Endometrium (tissue), 2 donors: ENCODE measurements around the gene GPR87.

ENCODE experiments used
- FAIRE-seq: peaks from 2 replicates; lab custom pipeline; 2012; peaks lifted over from hg19 to GRCh38; lab: Jason Lieb, UNC
- donor health status: control.
- donor health status: control.

GPR87 gene

GRCh38 chr3:151315846-151316245 is 774 bp downstream of the GPR87 start:
- FAIRE-seq, result no peak

DNA sequence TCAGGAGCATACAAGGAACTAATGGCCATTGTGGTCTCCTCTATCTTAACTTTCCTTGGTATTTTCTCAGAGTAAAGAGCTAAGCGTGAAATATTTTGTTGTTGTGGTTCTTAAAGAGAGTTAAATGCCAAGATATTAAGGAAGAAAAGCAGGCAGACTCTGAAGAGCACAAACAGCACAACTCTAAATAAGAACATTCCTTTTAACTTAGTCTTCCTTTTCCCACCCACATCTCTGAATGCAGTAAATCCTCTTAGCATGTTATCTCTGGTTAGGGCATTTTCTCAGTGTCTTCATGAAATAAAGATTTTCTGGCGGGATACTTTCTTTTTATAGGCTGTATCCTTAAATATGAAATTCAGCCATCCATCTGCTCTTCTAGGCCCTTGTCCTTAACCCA is 1.5 kb downstream of the GPR87 start:
- no peak for FAIRE-seq

- no peak for FAIRE-seq
Observed at GRCh38 chr3:151314593-151314992, 2.0 kb downstream of the GPR87 start.

DNA sequence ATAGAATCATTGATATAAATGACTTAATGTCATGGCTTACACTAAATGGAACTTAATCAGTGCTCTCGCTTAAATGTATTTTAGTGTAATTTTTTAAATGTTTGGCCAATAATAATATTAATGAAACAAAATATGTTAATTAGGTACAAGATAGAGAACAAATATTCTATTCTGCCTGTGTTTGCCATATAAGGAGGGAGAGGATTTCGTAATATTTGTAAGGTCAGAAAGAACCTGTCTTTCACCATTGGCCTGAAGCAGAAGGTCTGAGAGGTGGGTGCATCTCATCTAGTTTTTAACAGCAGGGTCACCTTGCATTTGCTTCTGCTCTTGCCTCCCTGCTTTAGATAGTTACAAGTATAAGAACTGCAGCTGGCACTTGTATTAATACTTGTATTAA is 2.5 kb downstream of the GPR87 start:
- no peak for FAIRE-seq

DNA sequence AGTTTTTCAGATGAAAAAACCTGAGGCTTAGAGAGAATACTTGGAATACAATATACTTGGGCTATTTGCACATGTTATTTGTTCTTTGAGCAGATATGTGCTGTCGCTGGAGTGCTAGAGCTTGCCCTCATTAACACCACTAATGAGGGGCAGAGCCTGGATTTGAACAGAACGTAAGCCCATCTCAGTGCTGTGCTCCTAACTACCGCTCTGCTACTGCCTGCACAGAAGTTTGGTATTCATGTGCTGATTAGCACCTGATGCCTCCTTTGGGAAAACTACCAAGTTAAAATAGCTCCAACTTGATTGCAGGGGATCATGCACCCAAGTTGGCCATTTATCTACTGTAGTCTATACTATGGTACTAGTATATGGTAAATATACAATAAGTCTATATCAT is 3.6 kb downstream of the GPR87 start:
- FAIRE-seq, result no peak

DNA sequence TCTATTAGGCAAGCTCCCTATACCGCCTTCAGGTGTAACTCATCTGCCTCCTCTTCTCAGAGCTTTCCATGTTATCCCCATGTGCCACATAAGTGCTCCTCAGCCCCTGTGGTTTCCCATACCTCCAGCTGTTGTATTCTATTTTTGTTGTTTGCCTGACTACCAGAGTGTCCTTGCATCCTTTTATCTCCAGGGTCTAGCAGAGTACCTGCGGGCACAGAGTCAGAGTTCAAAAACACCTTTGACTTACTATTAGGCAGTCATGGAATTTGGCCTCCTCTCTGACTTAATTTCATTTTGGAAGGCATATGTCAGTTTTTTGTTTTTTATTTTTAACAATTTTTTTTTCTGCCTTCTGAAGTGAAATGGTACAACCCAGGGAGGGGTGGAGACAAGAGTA is 7.1 kb downstream of the GPR87 start:
- no peak for FAIRE-seq

GRCh38 chr3:151307583-151308488 is 8.8 kb downstream of the GPR87 start:
- no peak for FAIRE-seq

GRCh38 chr3:151307131-151307530 is 9.5 kb downstream of the GPR87 start:
- FAIRE-seq, result no peak

GRCh38 chr3:151306168-151306810 is 10.3 kb downstream of the GPR87 start:
- no peak for FAIRE-seq

DNA sequence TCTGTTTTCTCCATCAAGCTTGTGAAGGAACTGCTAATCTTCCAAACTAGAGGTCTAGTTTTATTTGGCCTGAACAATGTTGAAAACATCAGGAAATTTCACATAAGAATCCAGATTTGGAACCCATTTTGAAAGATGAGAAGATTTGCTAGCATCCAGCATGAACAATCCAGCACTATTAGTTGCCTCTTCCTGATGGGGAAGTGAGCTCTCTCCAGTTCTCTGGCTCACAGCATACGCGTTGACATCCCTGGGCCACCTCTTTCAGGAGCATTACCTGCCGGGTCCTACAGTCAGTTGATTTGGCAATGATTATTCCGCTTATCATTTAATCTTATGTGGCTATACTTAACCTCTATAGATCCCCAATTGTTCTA is 10.9 kb downstream of the GPR87 start:
- no peak for FAIRE-seq

DNA sequence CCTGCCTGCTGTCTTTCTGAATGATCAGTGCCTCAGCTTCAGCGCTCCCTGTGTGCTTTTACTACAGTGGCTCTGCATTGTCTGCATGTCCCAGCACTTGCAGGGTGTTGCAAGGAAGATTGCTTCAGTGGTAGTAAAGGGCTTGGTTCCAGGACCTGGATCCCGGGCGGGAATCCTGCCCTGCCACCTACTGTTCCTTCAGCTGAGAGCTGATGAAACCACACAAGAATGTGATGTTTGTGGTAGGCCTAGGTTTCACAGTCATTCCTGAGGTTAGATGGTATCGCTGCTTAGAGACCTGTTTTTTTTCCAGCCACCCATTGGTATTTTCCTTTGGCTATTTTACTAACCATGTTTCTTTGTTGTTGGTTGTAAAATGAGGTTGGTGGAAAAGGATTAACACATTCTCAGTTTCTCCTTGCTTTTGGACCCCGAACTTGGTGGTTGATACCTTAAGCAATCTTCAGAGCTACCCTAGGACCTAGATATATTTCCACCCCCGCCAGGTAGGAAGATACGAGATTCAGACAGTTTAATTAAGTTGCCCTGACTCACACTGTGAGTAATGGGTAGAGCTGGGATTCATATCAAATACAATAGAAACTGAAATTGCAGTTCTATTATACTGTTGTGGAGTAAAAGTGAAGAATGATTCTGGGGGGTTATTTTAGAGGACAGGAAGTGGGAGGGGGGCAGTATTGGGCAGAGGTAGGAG is 11.4 kb downstream of the GPR87 start:
- FAIRE-seq, result no peak

DNA sequence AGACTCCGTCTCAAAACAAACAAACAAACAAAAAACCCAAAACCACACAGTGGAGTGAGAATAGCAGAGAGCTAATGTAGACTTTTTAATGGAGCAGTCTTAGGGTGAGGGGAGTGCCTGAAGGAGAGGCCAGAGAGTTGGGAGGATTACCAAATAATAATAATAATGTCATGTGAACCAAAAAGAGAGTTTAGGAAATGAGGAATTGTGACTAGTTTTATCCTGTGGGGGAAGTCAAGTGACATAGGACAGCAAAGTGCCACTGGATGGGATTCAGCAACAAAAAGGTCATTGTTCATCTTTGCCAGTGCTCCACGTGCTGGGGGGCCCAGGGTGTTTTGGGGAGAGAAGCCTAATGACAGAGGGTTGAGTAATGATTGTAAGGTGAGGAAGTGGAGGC is 12.9 kb downstream of the GPR87 start:
- FAIRE-seq, result no peak

DNA sequence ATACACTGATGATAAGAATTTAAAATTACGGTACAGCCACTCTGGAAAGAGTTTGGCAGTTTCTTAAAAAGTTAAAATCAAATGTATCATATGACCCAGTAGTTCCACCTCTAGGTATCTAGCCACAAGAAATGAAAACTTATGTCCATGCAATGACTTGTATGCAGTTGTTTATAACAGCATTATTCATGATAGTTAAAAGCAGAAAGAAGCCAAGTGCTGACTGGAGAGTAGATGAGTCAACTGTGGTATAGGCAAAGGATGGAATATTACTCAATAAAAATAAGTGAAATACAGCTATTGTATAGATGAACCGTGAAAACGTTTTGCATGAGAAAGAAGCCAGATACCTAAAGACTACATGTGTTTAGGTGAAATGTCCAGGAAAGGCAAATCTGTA is 14.8 kb downstream of the GPR87 start:
- no peak for FAIRE-seq

- FAIRE-seq, result no peak
Observed at GRCh38 chr3:151300539-151300938, 16.1 kb downstream of the GPR87 start.

DNA sequence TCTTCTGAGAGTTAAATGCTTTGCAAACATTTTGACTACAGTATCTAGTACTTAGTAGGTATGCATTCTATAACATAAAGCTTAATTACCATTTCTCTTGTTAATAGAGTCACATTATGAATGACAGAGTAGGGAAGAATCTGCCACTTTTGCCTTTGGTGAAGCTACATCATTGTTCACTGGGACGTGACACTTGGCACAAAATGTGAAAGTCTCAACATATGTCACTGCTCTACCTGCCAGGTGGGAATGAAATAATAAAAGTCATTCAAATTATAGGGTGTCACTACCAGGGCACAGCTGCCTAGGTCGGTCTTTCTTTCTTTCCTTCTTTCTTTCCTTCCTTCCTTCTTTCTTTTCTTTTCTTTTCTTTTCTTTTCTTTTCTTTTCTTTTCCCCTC is 17.6 kb downstream of the GPR87 start:
- FAIRE-seq, result no peak

- no peak for FAIRE-seq
Observed at GRCh38 chr3:151297429-151297828, 19.2 kb downstream of the GPR87 start.

GRCh38 chr3:151296226-151296625 is 20.4 kb downstream of the GPR87 start:
- no peak for FAIRE-seq

GRCh38 chr3:151293127-151293526 is 23.5 kb downstream of the GPR87 start:
- no peak for FAIRE-seq

- peak; percentile 39 for FAIRE-seq
Observed at GRCh38 chr3:151290673-151291072, 25.9 kb downstream of the GPR87 start.

- FAIRE-seq, result no peak
Observed at GRCh38 chr3:151289445-151289844, 27.2 kb downstream of the GPR87 start.

- FAIRE-seq, result no peak
Observed at GRCh38 chr3:151285940-151286339, 30.7 kb downstream of the GPR87 start.

DNA sequence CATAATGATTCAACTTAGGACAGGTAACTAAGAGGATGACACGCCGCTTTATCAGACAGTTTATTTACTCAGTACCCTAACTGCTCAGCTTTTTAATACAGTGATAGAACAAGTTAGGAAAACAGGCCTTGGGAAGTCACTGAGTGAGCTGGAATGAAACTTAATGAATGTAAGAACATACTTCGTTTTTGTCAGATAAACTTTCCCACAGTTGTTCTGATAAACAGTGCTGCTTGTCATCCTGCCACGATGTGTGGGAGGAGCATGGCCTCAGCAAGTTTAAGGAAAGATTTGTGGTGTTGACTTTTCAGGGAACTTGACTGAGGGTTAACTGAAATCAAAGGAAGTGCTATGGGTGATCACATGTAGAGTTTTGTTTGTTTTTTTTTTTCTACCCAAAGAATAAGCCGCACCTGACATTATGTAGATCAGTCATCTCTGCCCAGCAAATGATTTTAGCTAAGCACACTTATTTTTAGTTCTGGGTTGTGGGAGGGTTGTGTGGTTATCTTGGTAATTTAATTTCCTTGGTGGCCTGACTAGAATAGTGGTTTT is 32.6 kb downstream of the GPR87 start:
- FAIRE-seq, result no peak

DNA sequence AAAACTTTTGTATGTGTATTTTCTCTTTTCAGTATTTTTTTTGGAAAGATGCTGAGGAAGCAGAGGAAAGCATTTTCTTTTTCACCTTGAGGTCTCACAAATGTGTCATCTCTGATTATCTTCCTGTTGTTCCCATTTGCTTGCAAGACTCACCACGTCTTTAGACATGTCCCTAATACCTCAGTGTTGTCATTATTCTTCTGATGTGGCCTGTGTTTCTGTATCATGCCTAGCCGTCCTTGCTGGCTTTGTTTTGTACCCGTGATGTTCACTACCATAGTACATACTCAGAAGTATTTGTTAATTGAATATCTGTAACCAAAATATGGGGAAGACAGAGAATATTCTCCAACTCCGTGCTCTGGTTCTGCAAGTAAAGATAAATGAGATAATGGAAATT is 33.2 kb downstream of the GPR87 start:
- FAIRE-seq, result no peak
